Natural killer cell (primary cell): ENCODE results near the gene DUSP28. TPM values are rescaled to one million over a fixed set of nuclear protein-coding genes. Genes with fewer than 3 reads are reported as not detected.
A peak's percentile ranks its signal among the peaks of the same experiment; 100 is the strongest.

ENCODE experiments used
- ATAC-seq, 3 donors: fragments of 150-1000 bp in 2 of 3; fragments of 200-7000 bp in 1 of 3; cut with Tn5 transposase; 1 replicate in 1 of 3; 2 replicates in 2 of 3; pipeline ENCODE4 v1.10.0; 2021; ENCODE audit warnings: mild to moderate bottlenecking in 2 of 3, moderate library complexity in 2 of 3
- DNase-seq, 2 donors: peaks; one replicate each; pipeline versions ENCODE4 v3.0.0 to v3.0.0-alpha.2; 2013 to 2021; ENCODE audit warnings: mixed read lengths in 1 of 2
- H3K27ac ChIP-seq: one replicate; pipeline ENCODE4 v1.5.1; 2013; ENCODE audit warnings: mild to moderate bottlenecking, low read length
- H3K27me3 ChIP-seq: one replicate; pipeline ENCODE4 v1.6.1; 2013; ENCODE audit warnings: low read length; ENCODE audit not compliant: control insufficient read depth, insufficient read depth
- H3K36me3 ChIP-seq: one replicate; pipeline ENCODE4 v1.6.1; 2013; ENCODE audit warnings: low read length; ENCODE audit not compliant: control insufficient read depth, insufficient read depth
- H3K4me1 ChIP-seq: one replicate; pipeline ENCODE4 v1.6.1; 2013; ENCODE audit warnings: low read length; ENCODE audit not compliant: control insufficient read depth, insufficient read depth
- H3K4me3 ChIP-seq: one replicate; pipeline ENCODE4 v1.5.1; 2013; ENCODE audit warnings: low read length
- H3K9me3 ChIP-seq: one replicate; pipeline ENCODE4 v1.6.1; 2013; ENCODE audit warnings: low read length; ENCODE audit not compliant: control insufficient read depth, insufficient read depth
- H3K27ac Mint-ChIP-seq, 2 donors: one replicate each; pipeline ENCODE4 v1.8.0; 2022; ENCODE audit warnings: mild to moderate bottlenecking in 2 of 2, mixed read lengths in 2 of 2, moderate library complexity in 1 of 2
- H3K27me3 Mint-ChIP-seq, 2 donors: one replicate each; pipeline ENCODE4 v1.8.0; 2022; ENCODE audit warnings: low read depth in 2 of 2, mixed read lengths in 2 of 2
- H3K36me3 Mint-ChIP-seq: one replicate; pipeline ENCODE4 v1.8.0; 2022; ENCODE audit warnings: mixed read lengths
- H3K4me1 Mint-ChIP-seq, 2 donors: one replicate each; pipeline ENCODE4 v1.8.0; 2022; ENCODE audit warnings: mixed read lengths in 2 of 2
- H3K4me3 Mint-ChIP-seq: one replicate; pipeline ENCODE4 v1.8.0; 2022; ENCODE audit warnings: mild to moderate bottlenecking, moderate library complexity, mixed read lengths
- H3K9me3 Mint-ChIP-seq, 2 donors: one replicate each; pipeline ENCODE4 v1.8.0; 2022; ENCODE audit warnings: mixed read lengths in 2 of 2
- CTCF ChIP-seq: fragments of 200-600 bp; IDR thresholded peaks from one replicate; pipeline ENCODE4 v1.8.0; 2022; ENCODE audit warnings: antibody characterized with exemption
- WGBS: methylation state at CpG from one replicate; pipeline ENCODE4 v1.1.7; 2013; ENCODE audit warnings: missing lambda C conversion rate; ENCODE audit not compliant: insufficient coverage; 5-methylcytosine and 5-hydroxymethylcytosine counted together
- intact Hi-C: fragments of 100-400 bp; cut with micrococcal nuclease; formaldehyde crosslinking; loops from one replicate; pipeline ENCODE4 v1.14.2; 2022
- total RNA-seq, 4 donors: library from RNA; stranded (reverse); fragments of 120-200 nt in 1 of 4; gene quantifications; one replicate each; pipeline versions ENCODE4 v1.2.3 to v1.2.4, GENCODE V29; 2013 to 2022

Gene DUSP28
- total RNA-seq, 3 donors from 2014 or later (not counting 1 experiment from before 2014, with no cell fraction given) = 13.5 to 25.2 (median 18.5) TPM

GRCh38 chr2:240588006-240588655 lies 28.0 kb downstream of the DUSP28 start:
- Mint-ChIP-seq H3K9me3 (no peaks in the 10 kb centered on the region), H3K4me1 (peaks cover 38 to 46% of the 10 kb centered on the region in 2 donors), H3K27me3 (no peaks in the 10 kb centered on the region), H3K4me3 (peak overlapping the region; percentile 93), H3K27ac (peak overlapping the region; percentile 89 to 91), H3K36me3 (no peaks in the 10 kb centered on the region)
- H3K36me3 ChIP-seq = peaks cover 28% of the 10 kb centered on the region
- 88% methylated on average over 10 of the region's 10 CpGs for WGBS
- no peaks in the 10 kb centered on the region for H3K9me3 ChIP-seq
- no peak for TF ChIP-seq CTCF
- no peak overlapping the region for H3K27ac ChIP-seq
- DNase-seq (no peak), ATAC-seq (no peak)
- no peak overlapping the region for H3K4me3 ChIP-seq
- no peaks in the 10 kb centered on the region for H3K27me3 ChIP-seq
- intact Hi-C loops = no loop called here
- H3K4me1 ChIP-seq = peaks cover 38% of the 10 kb centered on the region

GRCh38 chr2:240588669-240589068 lies 28.5 kb downstream of the DUSP28 start:
- no peak for TF ChIP-seq CTCF
- intact Hi-C loops = no loop called here
- no peak overlapping the region for H3K4me3 ChIP-seq
- DNase-seq (no peak), ATAC-seq (no peak)
- peaks cover 32% of the 10 kb centered on the region for H3K36me3 ChIP-seq
- Mint-ChIP-seq H3K36me3 (no peaks in the 10 kb centered on the region), H3K9me3 (no peaks in the 10 kb centered on the region), H3K27ac (peak overlapping the region; percentile 89 to 91), H3K27me3 (no peaks in the 10 kb centered on the region), H3K4me1 (peaks cover 38 to 46% of the 10 kb centered on the region in 2 donors), H3K4me3 (peak overlapping the region; percentile 93)
- peaks cover 38% of the 10 kb centered on the region for H3K4me1 ChIP-seq
- no peak overlapping the region for H3K27ac ChIP-seq
- H3K9me3 ChIP-seq = no peaks in the 10 kb centered on the region
- 87% methylated on average over 4 of the region's 4 CpGs for WGBS
- H3K27me3 ChIP-seq = no peaks in the 10 kb centered on the region

GRCh38 chr2:240589375-240589774 lies 29.2 kb downstream of the DUSP28 start:
- no peak overlapping the region for H3K4me3 ChIP-seq
- H3K36me3 Mint-ChIP-seq = no peaks in the 10 kb centered on the region
- 95% methylated on average over 14 of the region's 14 CpGs for WGBS
- H3K36me3 ChIP-seq = peaks cover 37% of the 10 kb centered on the region
- intact Hi-C loops = no loop called here
- H3K27me3 Mint-ChIP-seq = no peaks in the 10 kb centered on the region
- H3K27ac ChIP-seq = no peak overlapping the region
- H3K4me1 ChIP-seq = peaks cover 34% of the 10 kb centered on the region
- ATAC-seq (no peak), DNase-seq (no peak)
- TF ChIP-seq CTCF = no peak
- H3K9me3 Mint-ChIP-seq = no peaks in the 10 kb centered on the region
- peaks cover 35 to 46% of the 10 kb centered on the region in 2 donors for H3K4me1 Mint-ChIP-seq
- H3K27me3 ChIP-seq = no peaks in the 10 kb centered on the region
- no peaks in the 10 kb centered on the region for H3K9me3 ChIP-seq
- H3K4me3 Mint-ChIP-seq = no peak overlapping the region
- peak overlapping the region in 1 of 2 donors; percentile 91 for H3K27ac Mint-ChIP-seq
